ENCODE measurements around the gene TSGA10IP.

GRCh38 chr11:65997286-65997685, 52.0 kb downstream of the TSGA10IP start:
- TF ChIP-seq POLR2AphosphoS5 (IDR thresholded peaks at IDR 0.05; ENCODE audit: low read length) (no peak), EZH2 (IDR thresholded peaks at IDR 0.05; ENCODE audit: borderline replicate concordance, control insufficient read depth, low read depth, low read length) (no peak), CTCF (IDR thresholded peaks at IDR 0.05 in 2 of 3, conservative IDR thresholded peaks at IDR 0.05 in 1 of 3; ENCODE audit: control insufficient read depth in 2 of 3, extremely low read depth in 1 of 3, insufficient read depth in 1 of 3, low read depth in 3 of 3, low read length in 3 of 3) (no peak)
